Lower leg skin (tissue), 3 donors: Measurements from ENCODE around the gene AKR1C2.

Experiments used
- POLR2A ChIP-seq, 2 donors: fragments of 450-650 bp; IDR thresholded peaks; one replicate each; pipeline ENCODE4 v1.6.1; 2016 to 2017; ENCODE audit warnings: antibody characterized with exemption in 2 of 2, mild to moderate bottlenecking in 1 of 2, moderate library complexity in 1 of 2
- TF ChIP-seq, protein P1 (sequence below), 3 donors: fragments of 450-650 bp; IDR thresholded peaks; one replicate each; pipeline ENCODE4 v1.5.1; 2016; ENCODE audit warnings: antibody characterized with exemption in 3 of 3, mild to moderate bottlenecking in 3 of 3, moderate library complexity in 2 of 3

- TF ChIP-seq, protein P1, sequence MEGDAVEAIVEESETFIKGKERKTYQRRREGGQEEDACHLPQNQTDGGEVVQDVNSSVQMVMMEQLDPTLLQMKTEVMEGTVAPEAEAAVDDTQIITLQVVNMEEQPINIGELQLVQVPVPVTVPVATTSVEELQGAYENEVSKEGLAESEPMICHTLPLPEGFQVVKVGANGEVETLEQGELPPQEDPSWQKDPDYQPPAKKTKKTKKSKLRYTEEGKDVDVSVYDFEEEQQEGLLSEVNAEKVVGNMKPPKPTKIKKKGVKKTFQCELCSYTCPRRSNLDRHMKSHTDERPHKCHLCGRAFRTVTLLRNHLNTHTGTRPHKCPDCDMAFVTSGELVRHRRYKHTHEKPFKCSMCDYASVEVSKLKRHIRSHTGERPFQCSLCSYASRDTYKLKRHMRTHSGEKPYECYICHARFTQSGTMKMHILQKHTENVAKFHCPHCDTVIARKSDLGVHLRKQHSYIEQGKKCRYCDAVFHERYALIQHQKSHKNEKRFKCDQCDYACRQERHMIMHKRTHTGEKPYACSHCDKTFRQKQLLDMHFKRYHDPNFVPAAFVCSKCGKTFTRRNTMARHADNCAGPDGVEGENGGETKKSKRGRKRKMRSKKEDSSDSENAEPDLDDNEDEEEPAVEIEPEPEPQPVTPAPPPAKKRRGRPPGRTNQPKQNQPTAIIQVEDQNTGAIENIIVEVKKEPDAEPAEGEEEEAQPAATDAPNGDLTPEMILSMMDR (IDR thresholded peaks at IDR 0.05) = no peak
- TF ChIP-seq POLR2A (IDR thresholded peaks at IDR 0.05) = no peak
Measured at GRCh38 chr10:4947635-4948596, 55.7 kb downstream of the AKR1C2 start.
